T-cell (primary cell): ENCODE measurements around the gene DMBT1. TPM values are rescaled to one million over a fixed set of nuclear protein-coding genes. Genes with fewer than 3 reads are reported as not detected.

Experiments
- ATAC-seq, 4 experiments: fragments of 200-7000 bp in 3 of 4; fragments of 150-1000 bp in 1 of 4; cut with Tn5 transposase; replicated peaks in 1 of 4; 1 replicate in 3 of 4; 2 replicates in 1 of 4; pipeline ENCODE4 v1.10.0; 2021; ENCODE audit warnings: moderate library complexity in 3 of 4, mild to moderate bottlenecking in 2 of 4, moderate number of reproducible peaks in 1 of 4
- CTCF ChIA-PET, 2 donors: fragments of 300-600 bp; sonication (Branson Sonifier 250); formaldehyde crosslinking; loops; one replicate each; lab custom pipeline; 2022; ENCODE audit warnings: antibody characterized with exemption in 2 of 2; lab: Charles Lee
- POLR2A ChIA-PET, 2 donors: fragments of 300-600 bp; sonication (Branson Sonifier 250); formaldehyde crosslinking; loops; one replicate each; lab custom pipeline; 2022; ENCODE audit warnings: antibody characterized with exemption in 2 of 2; lab: Charles Lee
- DNase-seq, 35 experiments: peaks; one replicate each; pipeline versions ENCODE4 v3.0.0 to v3.0.0-alpha.2; 2013 to 2023
- H3K27ac ChIP-seq: one replicate; pipeline ENCODE4 v1.5.1; 2013; ENCODE audit warnings: low read length
- H3K27me3 ChIP-seq, 2 experiments: replicated peaks in 1 of 2; 1 replicate in 1 of 2; 2 replicates in 1 of 2; pipeline versions ENCODE4 v1.6.1 to v1.7.0; 2013; ENCODE audit warnings: low read length in 1 of 2, mixed read lengths in 1 of 2; ENCODE audit not compliant: control insufficient read depth in 2 of 2, insufficient read depth in 2 of 2; ENCODE audit errors: extremely low read depth in 1 of 2
- H3K36me3 ChIP-seq, 2 donors: 1 replicate in 1 of 2; 2 replicates in 1 of 2; pipeline versions ENCODE4 v1.6.1 to v1.7.0; 2013; ENCODE audit warnings: low read length in 1 of 2; ENCODE audit not compliant: control insufficient read depth in 2 of 2, insufficient read depth in 1 of 2; ENCODE audit errors: extremely low read depth in 1 of 2
- H3K4me1 ChIP-seq, 2 experiments: 1 replicate in 1 of 2; 2 replicates in 1 of 2; pipeline versions ENCODE4 v1.6.1 to v1.7.0; 2013; ENCODE audit warnings: low read length in 2 of 2, mixed read lengths in 1 of 2; ENCODE audit not compliant: insufficient read depth in 2 of 2, control insufficient read depth in 1 of 2; ENCODE audit errors: extremely low read depth in 1 of 2
- H3K4me3 ChIP-seq, 2 donors: 1 replicate in 1 of 2; 2 replicates in 1 of 2; pipeline versions ENCODE4 v1.5.1 to v1.7.0; 2013; ENCODE audit warnings: mild to moderate bottlenecking in 2 of 2, low read length in 1 of 2, moderate library complexity in 1 of 2; ENCODE audit not compliant: control insufficient read depth in 1 of 2; ENCODE audit errors: extremely low read depth in 1 of 2
- H3K9me3 ChIP-seq: 2 replicates; pipeline ENCODE4 v1.7.0; 2013
- H3K27ac Mint-ChIP-seq, 2 donors: one replicate each; pipeline ENCODE4 v1.8.0; 2020 to 2021; ENCODE audit warnings: mild to moderate bottlenecking in 2 of 2, mixed read lengths in 2 of 2
- H3K27me3 Mint-ChIP-seq, 2 donors: one replicate each; pipeline ENCODE4 v1.8.0; 2021 to 2022; ENCODE audit warnings: mixed read lengths in 2 of 2
- H3K36me3 Mint-ChIP-seq: one replicate; pipeline ENCODE4 v1.8.0; 2021; ENCODE audit warnings: mixed read lengths
- H3K4me1 Mint-ChIP-seq, 3 donors: one replicate each; pipeline ENCODE4 v1.8.0; 2020 to 2022; ENCODE audit warnings: mixed read lengths in 3 of 3, mild to moderate bottlenecking in 1 of 3
- H3K4me3 Mint-ChIP-seq, 3 donors: one replicate each; pipeline ENCODE4 v1.8.0; 2020 to 2022; ENCODE audit warnings: mild to moderate bottlenecking in 3 of 3, mixed read lengths in 3 of 3, moderate library complexity in 3 of 3
- H3K9me3 Mint-ChIP-seq, 3 donors: one replicate each; pipeline ENCODE4 v1.8.0; 2020 to 2022; ENCODE audit warnings: mixed read lengths in 3 of 3
- WGBS: methylation state at CpG from one replicate; pipeline ENCODE4 v1.1.5; 2013; ENCODE audit warnings: missing lambda C conversion rate; ENCODE audit not compliant: insufficient coverage; 5-methylcytosine and 5-hydroxymethylcytosine counted together
- total RNA-seq, 35 experiments: library from RNA in 6 of 35; stranded (reverse) in 6 of 35; fragments of 120-200 nt in 1 of 35; gene quantifications; one replicate each; pipeline versions ENCODE4 v1.2.1 to v1.2.4 and lab custom pipeline; 2013 to 2026

DMBT1 gene
- total RNA-seq, 5 donors from 2014 or later (not counting 1 experiment from before 2014, with no cell fraction given) = 0.10 to 0.18 (median 0.13) TPM; not detected in 2

- H3K27ac ChIP-seq = no peak overlapping the region
- DNase-seq (no peak), ATAC-seq (peak in 1 of 4 experiments; percentile 15)
- Mint-ChIP-seq H3K4me3 (no peak overlapping the region), H3K27ac (no peak overlapping the region), H3K9me3 (no peaks in the 10 kb centered on the region), H3K4me1 (no peaks in the 10 kb centered on the region), H3K36me3 (no peaks in the 10 kb centered on the region), H3K27me3 (peaks cover 12 to 31% of the 10 kb centered on the region in 2 donors)
- no peaks in the 10 kb centered on the region for H3K9me3 ChIP-seq
- ChIA-PET CTCF (no interaction called here), POLR2A (no interaction called here)
- no peaks in the 10 kb centered on the region for H3K36me3 ChIP-seq
- H3K27me3 ChIP-seq = peaks cover 0 to 14% of the 10 kb centered on the region in 2 experiments
- H3K4me3 ChIP-seq = no peak overlapping the region
- WGBS = 71% methylated on average over 1 of the region's 4 CpGs
- H3K4me1 ChIP-seq = no peaks in the 10 kb centered on the region
Measured at GRCh38 chr10:122657255-122657654, 96.7 kb downstream of the DMBT1 start.

DNA sequence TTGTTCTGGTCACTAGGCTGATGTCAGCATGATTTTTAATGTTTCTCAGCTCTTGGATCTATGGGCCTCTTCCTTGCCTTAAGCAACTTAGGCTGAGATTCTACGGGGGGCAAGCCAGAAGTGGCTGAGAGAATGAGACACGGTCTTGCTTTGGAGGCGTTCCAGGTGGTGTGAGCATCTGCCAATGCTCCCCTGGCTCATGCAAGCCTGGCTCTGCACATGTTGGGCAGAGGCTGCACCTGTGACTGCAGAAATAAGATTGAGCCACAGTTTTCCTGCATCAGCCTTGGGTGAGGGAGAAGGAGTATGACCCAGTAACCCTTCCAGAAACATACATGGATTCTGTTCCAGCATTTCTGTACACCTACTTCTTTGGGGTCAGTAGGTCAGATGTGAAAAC, 97.2 kb downstream of the DMBT1 start:
- 45% methylated on average over 3 of the region's 3 CpGs for WGBS
- no peak for ATAC-seq
- H3K27me3 ChIP-seq = peaks cover 0 to 17% of the 10 kb centered on the region in 2 experiments
- Mint-ChIP-seq H3K4me1 (no peaks in the 10 kb centered on the region), H3K36me3 (no peaks in the 10 kb centered on the region), H3K27me3 (peaks cover 16 to 30% of the 10 kb centered on the region in 2 donors), H3K27ac (no peak overlapping the region), H3K4me3 (no peak overlapping the region), H3K9me3 (no peaks in the 10 kb centered on the region)
- H3K36me3 ChIP-seq = no peaks in the 10 kb centered on the region
- no peak overlapping the region for H3K4me3 ChIP-seq
- ChIA-PET CTCF (no interaction called here), POLR2A (no interaction called here)
- H3K9me3 ChIP-seq = no peaks in the 10 kb centered on the region
- no peaks in the 10 kb centered on the region for H3K4me1 ChIP-seq
- no peak for DNase-seq
- H3K27ac ChIP-seq = no peak overlapping the region

- no peaks in the 10 kb centered on the region for H3K36me3 Mint-ChIP-seq
- H3K4me1 Mint-ChIP-seq = no peaks in the 10 kb centered on the region
- H3K27me3 Mint-ChIP-seq = peaks cover 20 to 26% of the 10 kb centered on the region in 2 donors
- ChIA-PET CTCF (no interaction called here), POLR2A (no interaction called here)
- peaks cover 0 to 17% of the 10 kb centered on the region in 2 experiments for H3K27me3 ChIP-seq
- no peak overlapping the region for H3K27ac ChIP-seq
- H3K4me3 Mint-ChIP-seq = no peak overlapping the region
- H3K27ac Mint-ChIP-seq = no peak overlapping the region
- ATAC-seq (no peak), DNase-seq (no peak)
- H3K9me3 Mint-ChIP-seq = no peaks in the 10 kb centered on the region
- no peak overlapping the region for H3K4me3 ChIP-seq
- WGBS = 77% methylated on average over 5 of the region's 8 CpGs
- no peaks in the 10 kb centered on the region for H3K36me3 ChIP-seq
- no peaks in the 10 kb centered on the region for H3K4me1 ChIP-seq
- H3K9me3 ChIP-seq = no peaks in the 10 kb centered on the region
Measured at GRCh38 chr10:122658356-122659049, 97.9 kb downstream of the DMBT1 start.

DNA sequence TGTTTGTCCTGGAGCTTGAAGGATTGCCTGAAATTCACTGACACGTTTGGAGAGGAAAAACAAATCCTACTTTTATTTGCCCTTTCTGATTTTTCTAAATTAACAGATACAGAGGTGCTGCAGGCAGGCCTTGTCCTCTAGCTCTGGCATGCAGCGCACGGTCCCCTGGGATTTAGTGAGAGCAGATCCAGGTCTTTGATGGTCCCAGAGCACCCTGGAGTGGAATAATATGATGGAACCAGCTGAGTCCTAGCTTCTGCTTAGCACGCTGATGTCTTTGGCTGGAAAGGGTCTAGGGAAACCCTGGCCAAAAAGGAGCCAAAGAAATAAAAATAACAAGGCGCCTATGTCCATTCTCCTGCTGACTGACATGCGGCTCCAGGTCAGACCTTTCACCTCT, 98.6 kb downstream of the DMBT1 start:
- ChIA-PET POLR2A (no interaction called here), CTCF (no interaction called here)
- Mint-ChIP-seq H3K36me3 (no peaks in the 10 kb centered on the region), H3K4me3 (no peak overlapping the region), H3K27me3 (peaks cover 23 to 32% of the 10 kb centered on the region in 2 donors), H3K4me1 (no peaks in the 10 kb centered on the region), H3K9me3 (no peaks in the 10 kb centered on the region), H3K27ac (no peak overlapping the region)
- Histone ChIP-seq H3K36me3 (no peaks in the 10 kb centered on the region), H3K27me3 (peaks cover 0 to 17% of the 10 kb centered on the region in 2 experiments), H3K9me3 (no peaks in the 10 kb centered on the region), H3K4me1 (no peaks in the 10 kb centered on the region), H3K27ac (no peak overlapping the region), H3K4me3 (no peak overlapping the region)
- DNase-seq (no peak), ATAC-seq (no peak)
- WGBS = 48% methylated on average over 4 of the region's 6 CpGs

GRCh38 chr10:122659651-122660050, 99.1 kb downstream of the DMBT1 start:
- CTCF ChIA-PET = no interaction called here

GRCh38 chr10:122660696-122661095, 100.1 kb downstream of the DMBT1 start:
- Mint-ChIP-seq H3K36me3 (no peaks in the 10 kb centered on the region), H3K9me3 (no peaks in the 10 kb centered on the region), H3K27me3 (peaks cover 21 to 34% of the 10 kb centered on the region in 2 donors), H3K4me3 (no peak overlapping the region), H3K27ac (no peak overlapping the region), H3K4me1 (no peaks in the 10 kb centered on the region)
- WGBS = 100% methylated on average over 2 of the region's 6 CpGs
- ATAC-seq = no peak
- DNase-seq = no peak
- H3K27me3 ChIP-seq = peaks cover 0 to 22% of the 10 kb centered on the region in 2 experiments
- no peaks in the 10 kb centered on the region for H3K36me3 ChIP-seq
- CTCF ChIA-PET = no interaction called here
- H3K9me3 ChIP-seq = no peaks in the 10 kb centered on the region
- POLR2A ChIA-PET = no interaction called here
- no peaks in the 10 kb centered on the region for H3K4me1 ChIP-seq
- no peak overlapping the region for H3K4me3 ChIP-seq
- no peak overlapping the region for H3K27ac ChIP-seq

More at GRCh38 chr10:122659651-122660050, 99.1 kb downstream of the DMBT1 start:
- no peak for DNase-seq
- Mint-ChIP-seq H3K27me3 (peaks cover 23 to 34% of the 10 kb centered on the region in 2 donors), H3K4me3 (no peak overlapping the region), H3K36me3 (no peaks in the 10 kb centered on the region), H3K27ac (no peak overlapping the region), H3K4me1 (no peaks in the 10 kb centered on the region), H3K9me3 (no peaks in the 10 kb centered on the region)
- no peaks in the 10 kb centered on the region for H3K4me1 ChIP-seq
- H3K9me3 ChIP-seq = no peaks in the 10 kb centered on the region
- POLR2A ChIA-PET = no interaction called here
- 78% methylated on average over 4 of the region's 7 CpGs for WGBS
- peaks cover 0 to 21% of the 10 kb centered on the region in 2 experiments for H3K27me3 ChIP-seq
- no peak for ATAC-seq
- H3K27ac ChIP-seq = no peak overlapping the region
- H3K36me3 ChIP-seq = no peaks in the 10 kb centered on the region
- no peak overlapping the region for H3K4me3 ChIP-seq
